Retinal pigment epithelial cell (primary cell): Measurements from ENCODE around the gene ALKBH7.

Source experiments
- DNase-seq: peaks from one replicate; pipeline ENCODE4 v3.0.0-alpha.2; 2010; ENCODE audit warnings: low read depth
- H3K4me3 ChIP-seq: 2 replicates; pipeline ENCODE4 v1.5.1; 2011; ENCODE audit warnings: mild to moderate bottlenecking, low read length, control low read depth, moderate library complexity
- TF ChIP-seq, protein P1 (sequence below): conservative IDR thresholded peaks from 2 replicates; pipeline ENCODE4 v1.5.1; 2011; ENCODE audit warnings: low read depth, low read length, control low read depth, inconsistent platforms

The ALKBH7 gene

GRCh38 chr19:6402058-6402457 lies 29.5 kb downstream of the ALKBH7 start:
- no peak for DNase-seq
- H3K4me3 ChIP-seq: no peak overlapping the region
- TF ChIP-seq, protein P1, sequence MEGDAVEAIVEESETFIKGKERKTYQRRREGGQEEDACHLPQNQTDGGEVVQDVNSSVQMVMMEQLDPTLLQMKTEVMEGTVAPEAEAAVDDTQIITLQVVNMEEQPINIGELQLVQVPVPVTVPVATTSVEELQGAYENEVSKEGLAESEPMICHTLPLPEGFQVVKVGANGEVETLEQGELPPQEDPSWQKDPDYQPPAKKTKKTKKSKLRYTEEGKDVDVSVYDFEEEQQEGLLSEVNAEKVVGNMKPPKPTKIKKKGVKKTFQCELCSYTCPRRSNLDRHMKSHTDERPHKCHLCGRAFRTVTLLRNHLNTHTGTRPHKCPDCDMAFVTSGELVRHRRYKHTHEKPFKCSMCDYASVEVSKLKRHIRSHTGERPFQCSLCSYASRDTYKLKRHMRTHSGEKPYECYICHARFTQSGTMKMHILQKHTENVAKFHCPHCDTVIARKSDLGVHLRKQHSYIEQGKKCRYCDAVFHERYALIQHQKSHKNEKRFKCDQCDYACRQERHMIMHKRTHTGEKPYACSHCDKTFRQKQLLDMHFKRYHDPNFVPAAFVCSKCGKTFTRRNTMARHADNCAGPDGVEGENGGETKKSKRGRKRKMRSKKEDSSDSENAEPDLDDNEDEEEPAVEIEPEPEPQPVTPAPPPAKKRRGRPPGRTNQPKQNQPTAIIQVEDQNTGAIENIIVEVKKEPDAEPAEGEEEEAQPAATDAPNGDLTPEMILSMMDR: no peak

DNA sequence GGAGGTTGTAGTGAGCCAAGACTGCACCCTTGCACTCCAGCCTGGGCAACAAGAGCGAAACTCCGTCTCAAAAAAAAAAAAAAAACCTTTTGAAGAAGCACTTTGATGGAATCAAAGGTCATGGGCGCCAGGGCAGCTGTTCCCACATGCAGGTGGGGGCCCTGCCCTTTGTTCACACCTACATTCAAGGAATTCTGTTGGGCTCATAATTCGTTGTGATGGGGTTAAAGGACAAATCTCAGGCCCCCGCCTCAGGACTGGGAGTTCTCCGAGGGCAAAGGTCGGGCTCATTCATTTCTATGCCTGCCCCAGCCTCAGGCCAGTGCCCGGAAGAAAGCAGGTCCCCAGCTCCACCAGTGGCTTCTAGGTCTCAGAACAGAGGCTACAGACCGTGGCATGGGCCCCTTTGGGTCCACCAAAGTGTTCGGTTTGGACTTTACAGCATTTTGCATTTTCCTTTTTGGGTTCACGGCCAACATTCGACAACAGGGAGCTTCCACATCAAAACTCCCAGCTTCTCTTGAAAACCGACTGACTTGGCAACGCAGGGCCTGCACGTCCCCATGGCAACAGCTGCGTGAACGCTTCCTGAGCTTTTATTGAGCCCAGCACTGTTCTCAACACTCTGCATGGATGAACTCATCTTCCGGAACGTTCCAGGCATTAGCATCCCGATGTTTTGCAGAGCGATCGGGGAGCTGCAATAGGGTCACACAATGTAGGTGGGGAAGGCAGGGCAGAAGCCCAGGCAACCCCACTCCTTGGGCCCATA lies 30.4 kb downstream of the ALKBH7 start:
- H3K4me3 ChIP-seq: no peak overlapping the region
- DNase-seq: peak; percentile 14
- TF ChIP-seq, protein P1: no peak

DNA sequence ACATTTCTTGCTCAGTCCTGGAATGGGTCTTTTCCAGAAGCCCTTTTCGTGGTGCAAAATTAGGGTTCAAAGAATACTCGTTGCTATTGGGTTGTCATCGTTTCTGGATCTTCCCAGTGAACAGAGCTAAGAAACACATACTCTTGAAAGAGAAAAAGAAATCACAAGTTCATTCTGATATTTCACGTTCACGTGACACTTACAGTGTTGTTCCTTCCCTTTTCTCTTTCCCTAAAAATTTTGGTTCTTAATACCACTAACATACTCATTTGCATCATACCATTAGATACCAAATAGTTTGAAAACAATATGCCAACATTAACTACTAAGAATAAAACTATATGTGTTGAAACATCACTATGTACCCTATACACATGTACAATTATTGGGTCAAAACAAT lies 33.8 kb downstream of the ALKBH7 start:
- no peak overlapping the region for H3K4me3 ChIP-seq
- TF ChIP-seq, protein P1: no peak
- no peak for DNase-seq

- no peak for DNase-seq
- no peak overlapping the region for H3K4me3 ChIP-seq
- TF ChIP-seq, protein P1: no peak
These were observed 36.8 kb downstream of the ALKBH7 start for GRCh38 chr19:6409346-6409745.

- DNase-seq: no peak
- no peak overlapping the region for H3K4me3 ChIP-seq
- TF ChIP-seq, protein P1: no peak
These were observed 39.5 kb downstream of the ALKBH7 start for GRCh38 chr19:6412061-6412446.

- no peak overlapping the region for H3K4me3 ChIP-seq
- DNase-seq: no peak
- TF ChIP-seq, protein P1: peak; percentile 85
These were observed 40.0 kb downstream of the ALKBH7 start for GRCh38 chr19:6412447-6413091.

DNA sequence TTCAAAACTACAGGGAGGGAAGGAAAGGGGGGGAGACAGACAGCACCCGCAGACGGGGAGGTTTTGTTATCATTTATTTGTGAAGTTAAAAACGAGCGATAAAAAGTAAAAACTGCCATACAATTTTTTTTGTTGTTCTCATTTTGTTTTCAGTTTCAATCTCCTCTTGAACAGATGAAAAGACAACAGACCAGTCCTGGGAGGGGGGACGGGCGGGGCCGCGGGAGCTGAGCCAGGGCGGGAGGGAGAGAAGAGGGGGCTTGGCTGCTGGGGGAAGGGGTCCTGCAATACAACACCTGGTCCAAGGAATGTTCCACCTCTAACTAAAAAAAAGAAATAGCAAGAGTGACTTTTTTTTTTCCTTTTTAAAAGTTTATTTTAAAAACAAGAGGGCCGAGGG lies 40.7 kb downstream of the ALKBH7 start:
- no peak overlapping the region for H3K4me3 ChIP-seq
- no peak for DNase-seq
- TF ChIP-seq, protein P1: no peak
